Measurements from ENCODE around the gene PTGER4.

DNA sequence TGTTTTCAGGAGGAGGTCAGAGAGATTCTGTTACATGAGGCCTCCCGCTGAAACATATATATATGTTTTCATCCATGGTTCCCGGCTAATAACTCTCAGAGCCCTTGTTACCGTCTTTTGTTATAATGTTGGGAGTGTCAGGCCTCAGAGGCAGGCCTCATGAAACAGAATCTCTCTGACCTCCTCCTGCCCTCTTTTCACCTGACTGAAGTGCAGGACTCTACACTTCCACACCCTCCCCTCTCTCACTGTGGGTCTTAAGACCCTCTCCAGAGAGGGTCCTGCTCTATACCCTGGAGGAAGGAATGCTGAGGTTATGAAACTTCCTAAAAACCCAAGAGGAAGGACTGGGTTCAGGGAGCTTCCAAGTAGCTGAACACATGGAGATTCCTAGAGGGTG is 28.5 kb upstream of the PTGER4 start:
- TF ChIP-seq, protein P1, sequence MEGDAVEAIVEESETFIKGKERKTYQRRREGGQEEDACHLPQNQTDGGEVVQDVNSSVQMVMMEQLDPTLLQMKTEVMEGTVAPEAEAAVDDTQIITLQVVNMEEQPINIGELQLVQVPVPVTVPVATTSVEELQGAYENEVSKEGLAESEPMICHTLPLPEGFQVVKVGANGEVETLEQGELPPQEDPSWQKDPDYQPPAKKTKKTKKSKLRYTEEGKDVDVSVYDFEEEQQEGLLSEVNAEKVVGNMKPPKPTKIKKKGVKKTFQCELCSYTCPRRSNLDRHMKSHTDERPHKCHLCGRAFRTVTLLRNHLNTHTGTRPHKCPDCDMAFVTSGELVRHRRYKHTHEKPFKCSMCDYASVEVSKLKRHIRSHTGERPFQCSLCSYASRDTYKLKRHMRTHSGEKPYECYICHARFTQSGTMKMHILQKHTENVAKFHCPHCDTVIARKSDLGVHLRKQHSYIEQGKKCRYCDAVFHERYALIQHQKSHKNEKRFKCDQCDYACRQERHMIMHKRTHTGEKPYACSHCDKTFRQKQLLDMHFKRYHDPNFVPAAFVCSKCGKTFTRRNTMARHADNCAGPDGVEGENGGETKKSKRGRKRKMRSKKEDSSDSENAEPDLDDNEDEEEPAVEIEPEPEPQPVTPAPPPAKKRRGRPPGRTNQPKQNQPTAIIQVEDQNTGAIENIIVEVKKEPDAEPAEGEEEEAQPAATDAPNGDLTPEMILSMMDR (optimal IDR thresholded peaks at IDR 0.05 in 1 of 3, IDR thresholded peaks at IDR 0.05 in 1 of 3, conservative IDR thresholded peaks at IDR 0.05 in 1 of 3; ENCODE audit: extremely low read depth in 1 of 3, insufficient read depth in 2 of 3, low read length in 3 of 3) = no peak
- TF ChIP-seq EZH2 (IDR thresholded peaks at IDR 0.05; ENCODE audit: low read length) = no peak
